ENCODE data around the gene ATP9B. TPM values are rescaled to one million over a fixed set of nuclear protein-coding genes. Genes with fewer than 3 reads are reported as not detected.
"Not testable (repeated sequence)": the region's sequence is repeated elsewhere in the genome, so short reads cannot be mapped to it uniquely, and the experiment has no call there.

ATP9B gene
- total RNA-seq, 1 experiment from 2014 or later = 25.6 TPM

DNA sequence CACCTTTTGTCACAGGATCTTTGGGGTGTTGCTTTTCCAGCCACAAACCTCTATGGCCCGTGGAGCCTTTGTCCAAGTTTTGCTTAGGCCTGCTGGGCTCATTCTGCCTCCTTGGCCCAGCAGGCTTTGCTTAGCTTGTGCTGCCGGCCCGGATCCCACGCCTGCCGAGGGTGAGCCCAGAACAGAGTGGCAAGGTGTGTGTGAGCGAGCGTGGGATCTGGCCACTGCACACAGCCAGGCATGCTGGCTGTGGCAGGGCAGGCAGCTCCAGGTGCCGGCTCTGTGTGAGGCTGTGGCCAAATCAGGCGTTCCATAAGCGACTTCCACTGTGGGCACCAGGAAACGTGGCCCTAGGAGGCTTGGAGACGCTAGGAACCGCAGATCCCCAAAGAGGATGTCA is 97.5 kb downstream of the ATP9B start:
- BruUV-seq (replicated peaks) = no TSS peak

GRCh38 chr18:79167526-79168190 is 98.5 kb downstream of the ATP9B start:
- CTCF ChIA-PET = no interaction called here
- intact Hi-C loops (cut with micrococcal nuclease; ENCODE audit: unreplicated experiment) = no loop called here
- no peak for DNase-seq
- Mint-ChIP-seq H3K4me1 (ENCODE audit: low read depth, unreplicated experiment) (no peaks in the 10 kb centered on the region), H3K4me3 (ENCODE audit: low read depth, unreplicated experiment) (no peak overlapping the region), H3K9me3 (ENCODE audit: low read depth, unreplicated experiment) (no peaks in the 10 kb centered on the region), H3K36me3 (ENCODE audit: insufficient read depth, unreplicated experiment) (no peaks in the 10 kb centered on the region), H3K27ac (ENCODE audit: unreplicated experiment) (no peak overlapping the region), H3K27me3 (ENCODE audit: unreplicated experiment) (no peaks in the 10 kb centered on the region)
- BruUV-seq (replicated peaks) = no TSS peak
- TF ChIP-seq, protein P1, sequence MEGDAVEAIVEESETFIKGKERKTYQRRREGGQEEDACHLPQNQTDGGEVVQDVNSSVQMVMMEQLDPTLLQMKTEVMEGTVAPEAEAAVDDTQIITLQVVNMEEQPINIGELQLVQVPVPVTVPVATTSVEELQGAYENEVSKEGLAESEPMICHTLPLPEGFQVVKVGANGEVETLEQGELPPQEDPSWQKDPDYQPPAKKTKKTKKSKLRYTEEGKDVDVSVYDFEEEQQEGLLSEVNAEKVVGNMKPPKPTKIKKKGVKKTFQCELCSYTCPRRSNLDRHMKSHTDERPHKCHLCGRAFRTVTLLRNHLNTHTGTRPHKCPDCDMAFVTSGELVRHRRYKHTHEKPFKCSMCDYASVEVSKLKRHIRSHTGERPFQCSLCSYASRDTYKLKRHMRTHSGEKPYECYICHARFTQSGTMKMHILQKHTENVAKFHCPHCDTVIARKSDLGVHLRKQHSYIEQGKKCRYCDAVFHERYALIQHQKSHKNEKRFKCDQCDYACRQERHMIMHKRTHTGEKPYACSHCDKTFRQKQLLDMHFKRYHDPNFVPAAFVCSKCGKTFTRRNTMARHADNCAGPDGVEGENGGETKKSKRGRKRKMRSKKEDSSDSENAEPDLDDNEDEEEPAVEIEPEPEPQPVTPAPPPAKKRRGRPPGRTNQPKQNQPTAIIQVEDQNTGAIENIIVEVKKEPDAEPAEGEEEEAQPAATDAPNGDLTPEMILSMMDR (IDR thresholded peaks at IDR 0.05; ENCODE audit: unreplicated experiment) = no peak

More for the DNA sequence above, 97.5 kb downstream of the ATP9B start:
- H3K4me3 Mint-ChIP-seq (ENCODE audit: low read depth, unreplicated experiment) = no peak overlapping the region
- CTCF ChIA-PET = no interaction called here
- no peak overlapping the region for H3K27ac Mint-ChIP-seq (ENCODE audit: unreplicated experiment)
- DNase-seq = no peak
- no peaks in the 10 kb centered on the region for H3K36me3 Mint-ChIP-seq (ENCODE audit: insufficient read depth, unreplicated experiment)
- no peaks in the 10 kb centered on the region for H3K4me1 Mint-ChIP-seq (ENCODE audit: low read depth, unreplicated experiment)
- H3K27me3 Mint-ChIP-seq (ENCODE audit: unreplicated experiment) = no peaks in the 10 kb centered on the region
- TF ChIP-seq, protein P1 (IDR thresholded peaks at IDR 0.05; ENCODE audit: unreplicated experiment) = no peak
- no peaks in the 10 kb centered on the region for H3K9me3 Mint-ChIP-seq (ENCODE audit: low read depth, unreplicated experiment)
- intact Hi-C loops (cut with micrococcal nuclease; ENCODE audit: unreplicated experiment) = no loop called here

GRCh38 chr18:79169958-79170555 is 100.9 kb downstream of the ATP9B start:
- TF ChIP-seq, protein P1 (IDR thresholded peaks at IDR 0.05; ENCODE audit: unreplicated experiment) = no peak
- Mint-ChIP-seq H3K27ac (ENCODE audit: unreplicated experiment) (no peak overlapping the region), H3K9me3 (ENCODE audit: low read depth, unreplicated experiment) (no peaks in the 10 kb centered on the region), H3K4me1 (ENCODE audit: low read depth, unreplicated experiment) (no peaks in the 10 kb centered on the region), H3K36me3 (ENCODE audit: insufficient read depth, unreplicated experiment) (no peaks in the 10 kb centered on the region), H3K4me3 (ENCODE audit: low read depth, unreplicated experiment) (no peak overlapping the region), H3K27me3 (ENCODE audit: unreplicated experiment) (no peaks in the 10 kb centered on the region)
- no peak for DNase-seq
- no TSS peak for BruUV-seq (replicated peaks)
- CTCF ChIA-PET = no interaction called here
- intact Hi-C loops (cut with micrococcal nuclease; ENCODE audit: unreplicated experiment) = no loop called here

- H3K27me3 Mint-ChIP-seq (ENCODE audit: unreplicated experiment); intact Hi-C loops (cut with micrococcal nuclease; ENCODE audit: unreplicated experiment); CTCF ChIA-PET: not testable (repeated sequence)
Measured at GRCh38 chr18:79172331-79172730, 103.1 kb downstream of the ATP9B start.

DNA sequence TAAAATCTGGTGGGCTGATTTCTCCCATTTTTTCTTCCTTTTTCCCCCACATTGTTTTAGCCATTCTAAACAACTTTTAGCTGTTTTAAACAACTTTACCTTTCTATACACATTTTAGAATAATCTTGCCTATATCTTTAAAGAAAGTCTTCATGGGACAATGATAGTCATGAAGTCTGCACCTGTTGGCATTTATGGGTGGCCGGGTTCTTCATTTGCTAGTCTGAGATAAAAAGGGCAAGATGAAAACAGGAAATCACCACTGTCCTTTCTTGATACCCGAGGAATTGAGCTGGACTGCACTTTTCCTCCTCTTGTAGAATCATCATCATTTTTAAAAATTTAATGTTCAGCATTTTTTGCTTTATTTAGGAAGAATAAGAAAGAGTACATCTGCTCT is 104.5 kb downstream of the ATP9B start:
- DNase-seq = no peak
- Mint-ChIP-seq H3K27me3 (ENCODE audit: unreplicated experiment) (no peaks in the 10 kb centered on the region), H3K27ac (ENCODE audit: unreplicated experiment) (no peak overlapping the region), H3K4me3 (ENCODE audit: low read depth, unreplicated experiment) (no peak overlapping the region), H3K9me3 (ENCODE audit: low read depth, unreplicated experiment) (no peaks in the 10 kb centered on the region), H3K36me3 (ENCODE audit: insufficient read depth, unreplicated experiment) (no peaks in the 10 kb centered on the region), H3K4me1 (ENCODE audit: low read depth, unreplicated experiment) (no peaks in the 10 kb centered on the region)
- TF ChIP-seq, protein P1 (IDR thresholded peaks at IDR 0.05; ENCODE audit: unreplicated experiment) = no peak
- CTCF ChIA-PET = no interaction called here
- intact Hi-C loops (cut with micrococcal nuclease; ENCODE audit: unreplicated experiment) = no loop called here
- BruUV-seq (replicated peaks) = no TSS peak

More at GRCh38 chr18:79172331-79172730, 103.1 kb downstream of the ATP9B start:
- not testable (repeated sequence) for H3K27ac Mint-ChIP-seq (ENCODE audit: unreplicated experiment); H3K9me3 Mint-ChIP-seq (ENCODE audit: low read depth, unreplicated experiment); BruUV-seq (replicated peaks); H3K4me1 Mint-ChIP-seq (ENCODE audit: low read depth, unreplicated experiment); H3K36me3 Mint-ChIP-seq (ENCODE audit: insufficient read depth, unreplicated experiment); H3K4me3 Mint-ChIP-seq (ENCODE audit: low read depth, unreplicated experiment); DNase-seq
